ENCODE results near the gene WHRN.

The WHRN gene

DNA sequence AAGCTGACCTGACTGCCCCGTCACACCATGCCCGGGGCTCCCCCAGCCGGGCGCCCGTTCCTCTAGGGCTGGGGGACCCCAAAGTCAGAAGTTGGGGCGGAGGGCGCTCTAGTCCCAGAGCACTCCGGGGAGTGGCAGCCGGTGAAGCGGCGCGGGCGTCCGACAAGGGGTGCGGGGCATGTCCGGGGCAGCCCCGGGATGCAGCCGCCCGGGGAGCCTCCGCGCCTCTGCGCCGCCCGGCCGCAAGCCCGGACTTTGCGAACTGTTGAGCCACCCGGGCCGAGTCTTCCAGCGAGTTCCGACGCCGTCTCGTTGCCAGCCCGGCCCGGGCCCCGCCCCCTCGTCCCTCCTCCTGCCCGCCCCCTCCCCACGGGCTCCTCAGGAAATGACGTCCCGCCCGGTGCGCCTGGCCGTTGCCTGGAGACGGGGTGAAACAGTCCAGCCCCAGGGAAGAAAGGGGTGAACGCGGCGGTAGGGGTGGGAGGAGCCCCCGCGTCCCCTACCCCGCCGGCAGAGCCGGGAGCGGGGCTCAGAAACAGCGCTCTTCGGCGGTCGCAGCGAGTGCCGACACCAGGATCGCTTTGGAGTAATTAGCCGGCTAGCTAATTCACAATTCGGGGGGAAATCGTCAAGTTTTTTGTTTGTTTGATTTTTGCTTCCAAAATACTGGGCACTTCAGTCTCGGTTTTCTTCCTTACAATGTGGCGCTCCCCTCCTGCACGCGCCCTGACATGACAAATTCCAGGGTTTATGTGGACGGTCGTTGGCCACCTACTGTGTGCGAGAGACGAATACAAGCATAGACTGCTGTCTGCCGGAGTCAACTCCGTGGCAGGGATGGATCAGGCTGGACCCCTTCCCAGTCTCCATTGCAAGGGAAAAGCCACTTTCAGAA lies at the start of gene WHRN:
Gene WHRN (minus strand): TSS at position 287 of the 895 bp plus-strand sequence. CDS start 672 bp downstream, outside the sequence.
- TF ChIP-seq, protein P1, sequence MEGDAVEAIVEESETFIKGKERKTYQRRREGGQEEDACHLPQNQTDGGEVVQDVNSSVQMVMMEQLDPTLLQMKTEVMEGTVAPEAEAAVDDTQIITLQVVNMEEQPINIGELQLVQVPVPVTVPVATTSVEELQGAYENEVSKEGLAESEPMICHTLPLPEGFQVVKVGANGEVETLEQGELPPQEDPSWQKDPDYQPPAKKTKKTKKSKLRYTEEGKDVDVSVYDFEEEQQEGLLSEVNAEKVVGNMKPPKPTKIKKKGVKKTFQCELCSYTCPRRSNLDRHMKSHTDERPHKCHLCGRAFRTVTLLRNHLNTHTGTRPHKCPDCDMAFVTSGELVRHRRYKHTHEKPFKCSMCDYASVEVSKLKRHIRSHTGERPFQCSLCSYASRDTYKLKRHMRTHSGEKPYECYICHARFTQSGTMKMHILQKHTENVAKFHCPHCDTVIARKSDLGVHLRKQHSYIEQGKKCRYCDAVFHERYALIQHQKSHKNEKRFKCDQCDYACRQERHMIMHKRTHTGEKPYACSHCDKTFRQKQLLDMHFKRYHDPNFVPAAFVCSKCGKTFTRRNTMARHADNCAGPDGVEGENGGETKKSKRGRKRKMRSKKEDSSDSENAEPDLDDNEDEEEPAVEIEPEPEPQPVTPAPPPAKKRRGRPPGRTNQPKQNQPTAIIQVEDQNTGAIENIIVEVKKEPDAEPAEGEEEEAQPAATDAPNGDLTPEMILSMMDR (IDR thresholded peaks at IDR 0.05) = no peak
- H3K9me3 ChIP-seq = no peaks in the 10 kb centered on the region
- H3K4me1 ChIP-seq (ENCODE audit: control insufficient read depth in 1 of 2, insufficient read depth in 1 of 2, low read depth in 1 of 2, low read length in 1 of 2) = peaks cover 8 to 21% of the 10 kb centered on the region in 2 experiments
- peak within 1 kb of the TSS; percentile 58 to 67 for H3K4me3 ChIP-seq (ENCODE audit: low read depth in 1 of 2, low read length in 1 of 2)
- H3K27me3 ChIP-seq = peaks cover 100% of the 10 kb centered on the region
- H3K36me3 ChIP-seq = no peaks in the 10 kb centered on the region
- H3K27ac ChIP-seq = peak within 1 kb of the TSS; percentile 29

DNA sequence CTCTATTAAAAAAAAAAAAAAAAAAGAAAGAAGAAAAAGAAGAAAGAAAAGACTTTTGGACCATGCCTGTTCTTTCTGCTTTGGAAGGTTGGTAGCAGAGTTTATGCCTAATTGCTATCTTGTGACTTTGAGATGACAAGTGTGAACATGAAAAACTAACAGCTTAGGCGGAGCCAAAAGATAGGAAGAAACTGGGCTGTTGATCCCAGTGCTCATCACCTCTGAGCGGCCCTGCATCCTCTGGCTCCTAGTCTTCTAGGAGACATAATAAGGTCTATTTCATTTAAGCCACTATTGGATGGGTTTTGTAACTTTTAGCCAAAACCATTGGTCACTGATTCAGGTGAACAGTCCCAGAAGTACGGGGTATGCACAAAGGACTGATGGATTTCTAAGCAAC lies 47.9 kb upstream of the WHRN start:
- no peaks in the 10 kb centered on the region for H3K27me3 ChIP-seq
- TF ChIP-seq, protein P1 (IDR thresholded peaks at IDR 0.05) = no peak
- H3K36me3 ChIP-seq = no peaks in the 10 kb centered on the region
- no peak overlapping the region for H3K27ac ChIP-seq
- H3K4me3 ChIP-seq (ENCODE audit: low read depth in 1 of 2, low read length in 1 of 2) = no peak overlapping the region
- H3K9me3 ChIP-seq = no peaks in the 10 kb centered on the region
- peaks cover 15 to 30% of the 10 kb centered on the region in 2 experiments for H3K4me1 ChIP-seq (ENCODE audit: control insufficient read depth in 1 of 2, insufficient read depth in 1 of 2, low read depth in 1 of 2, low read length in 1 of 2)

DNA sequence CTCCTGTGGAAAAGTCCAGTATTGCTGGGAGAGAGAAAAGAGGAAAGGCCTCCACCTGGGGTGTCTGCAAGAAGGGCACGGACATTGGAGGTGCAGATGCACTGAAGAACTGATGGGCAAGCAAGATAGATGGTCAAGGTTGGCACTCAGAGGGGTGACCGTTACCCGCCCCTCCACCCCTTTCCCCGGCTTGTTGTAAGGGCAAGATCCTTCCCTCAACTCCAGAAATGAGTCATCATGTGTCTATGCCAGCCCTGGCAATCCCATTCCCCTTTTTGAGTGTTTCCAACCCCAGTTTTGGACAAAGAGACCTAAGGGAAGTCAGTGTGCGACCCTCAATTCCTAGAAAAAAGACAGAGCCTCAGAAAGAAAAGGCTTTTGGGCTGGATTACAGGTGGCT lies 47.4 kb upstream of the WHRN start:
- no peaks in the 10 kb centered on the region for H3K36me3 ChIP-seq
- H3K4me1 ChIP-seq (ENCODE audit: control insufficient read depth in 1 of 2, insufficient read depth in 1 of 2, low read depth in 1 of 2, low read length in 1 of 2) = peaks cover 10 to 25% of the 10 kb centered on the region in 2 experiments
- no peak overlapping the region for H3K4me3 ChIP-seq (ENCODE audit: low read depth in 1 of 2, low read length in 1 of 2)
- no peaks in the 10 kb centered on the region for H3K9me3 ChIP-seq
- TF ChIP-seq, protein P1 (IDR thresholded peaks at IDR 0.05) = no peak
- H3K27me3 ChIP-seq = no peaks in the 10 kb centered on the region
- no peak overlapping the region for H3K27ac ChIP-seq

DNA sequence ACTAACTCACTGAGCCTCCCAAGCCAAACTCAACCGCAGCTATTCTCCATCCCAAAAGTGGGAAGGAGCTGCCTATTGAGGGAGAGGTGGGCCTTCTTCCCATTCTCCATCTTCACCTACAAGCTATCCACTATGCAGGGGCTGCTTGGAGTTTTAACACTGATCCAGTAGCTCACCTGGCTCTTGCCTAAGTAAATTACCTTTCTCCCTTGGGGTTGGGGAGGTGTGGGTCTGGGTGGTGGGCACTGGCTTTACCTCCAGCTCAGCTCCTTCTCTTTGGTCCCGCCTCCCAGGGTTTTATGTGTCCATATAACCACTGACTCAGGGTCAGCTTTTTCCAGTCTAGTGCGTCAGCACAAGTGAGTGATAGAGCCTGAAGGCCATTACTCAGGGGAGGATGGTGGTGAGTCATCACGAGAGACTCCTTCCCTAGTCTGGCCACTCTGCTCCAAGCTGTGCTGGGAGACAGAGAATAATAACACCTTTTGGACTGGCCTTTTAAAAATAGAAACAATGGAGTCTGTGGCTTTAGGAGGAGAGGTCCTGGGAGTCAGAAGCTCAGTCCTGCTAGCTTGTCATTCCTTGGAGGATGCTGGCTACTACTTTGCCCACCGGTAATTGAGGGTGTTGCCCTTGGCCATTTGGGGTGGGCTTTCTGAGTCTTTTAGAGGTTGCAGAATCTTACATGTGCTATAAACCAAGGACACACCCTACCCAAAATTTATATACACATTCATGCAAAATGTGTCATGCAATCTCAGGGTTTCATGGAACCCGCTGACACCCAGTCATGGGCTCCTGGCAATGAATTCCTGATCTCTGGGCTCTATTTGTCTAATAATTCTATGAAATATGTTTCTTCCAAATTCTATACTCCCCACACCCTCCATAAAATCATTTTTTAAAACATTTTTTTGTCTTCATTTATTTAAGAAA lies 46.7 kb upstream of the WHRN start:
- Histone ChIP-seq H3K27me3 (no peaks in the 10 kb centered on the region), H3K4me3 (ENCODE audit: low read depth in 1 of 2, low read length in 1 of 2) (no peak overlapping the region), H3K4me1 (ENCODE audit: control insufficient read depth in 1 of 2, insufficient read depth in 1 of 2, low read depth in 1 of 2, low read length in 1 of 2) (peaks cover 5 to 18% of the 10 kb centered on the region in 2 experiments), H3K9me3 (no peaks in the 10 kb centered on the region), H3K36me3 (no peaks in the 10 kb centered on the region), H3K27ac (no peak overlapping the region)
- TF ChIP-seq, protein P1 (IDR thresholded peaks at IDR 0.05) = no peak

DNA sequence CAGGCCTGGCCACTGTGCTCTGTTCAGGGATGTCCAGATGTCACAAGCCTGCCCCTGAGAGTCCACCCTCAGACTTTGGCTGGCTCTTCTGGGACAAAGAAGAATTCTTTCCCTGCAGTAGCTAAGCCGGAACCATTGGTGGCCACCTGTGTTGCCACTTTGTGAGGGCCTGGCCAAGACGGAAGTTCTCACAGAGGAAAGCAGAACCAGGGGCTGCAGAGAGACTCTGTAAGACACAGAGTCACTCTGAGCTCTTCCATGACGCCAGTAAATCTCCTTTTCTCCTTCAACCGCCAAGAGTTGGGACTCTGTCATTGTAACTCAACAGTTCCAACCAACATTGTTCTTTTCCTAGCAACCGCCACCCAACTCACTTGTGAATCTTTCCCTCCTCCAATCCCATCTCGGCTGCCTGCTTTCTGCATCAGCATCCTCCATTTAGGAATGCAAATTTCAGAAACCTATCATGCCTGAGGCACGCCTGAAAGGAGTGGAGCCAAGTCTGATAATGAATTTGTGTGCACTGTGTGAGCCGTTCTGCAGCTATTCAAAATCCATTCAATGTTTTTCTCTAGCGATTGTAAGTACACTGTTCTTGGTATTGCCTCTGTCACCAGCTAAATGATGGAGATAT lies 44.5 kb upstream of the WHRN start:
- no peak overlapping the region for H3K4me3 ChIP-seq (ENCODE audit: low read depth in 1 of 2, low read length in 1 of 2)
- H3K27ac ChIP-seq = peak overlapping the region; percentile 49
- peaks cover 10% of the 10 kb centered on the region for H3K27me3 ChIP-seq
- H3K9me3 ChIP-seq = no peaks in the 10 kb centered on the region
- H3K4me1 ChIP-seq (ENCODE audit: control insufficient read depth in 1 of 2, insufficient read depth in 1 of 2, low read depth in 1 of 2, low read length in 1 of 2) = peaks cover 0 to 8% of the 10 kb centered on the region in 2 experiments
- H3K36me3 ChIP-seq = no peaks in the 10 kb centered on the region
- TF ChIP-seq, protein P1 (IDR thresholded peaks at IDR 0.05) = no peak
